ENCODE measurements around the gene FBXL14. TPM values are rescaled to one million over a fixed set of nuclear protein-coding genes. Genes with fewer than 3 reads are reported as not detected.
A peak's percentile ranks its signal among the peaks of the same experiment; 100 is the strongest.
"Not testable (repeated sequence)": the region's sequence is repeated elsewhere in the genome, so short reads cannot be mapped to it uniquely, and the experiment has no call there.

Gene FBXL14
- total RNA-seq, 1 experiment from 2014 or later = 15.3 TPM

DNA sequence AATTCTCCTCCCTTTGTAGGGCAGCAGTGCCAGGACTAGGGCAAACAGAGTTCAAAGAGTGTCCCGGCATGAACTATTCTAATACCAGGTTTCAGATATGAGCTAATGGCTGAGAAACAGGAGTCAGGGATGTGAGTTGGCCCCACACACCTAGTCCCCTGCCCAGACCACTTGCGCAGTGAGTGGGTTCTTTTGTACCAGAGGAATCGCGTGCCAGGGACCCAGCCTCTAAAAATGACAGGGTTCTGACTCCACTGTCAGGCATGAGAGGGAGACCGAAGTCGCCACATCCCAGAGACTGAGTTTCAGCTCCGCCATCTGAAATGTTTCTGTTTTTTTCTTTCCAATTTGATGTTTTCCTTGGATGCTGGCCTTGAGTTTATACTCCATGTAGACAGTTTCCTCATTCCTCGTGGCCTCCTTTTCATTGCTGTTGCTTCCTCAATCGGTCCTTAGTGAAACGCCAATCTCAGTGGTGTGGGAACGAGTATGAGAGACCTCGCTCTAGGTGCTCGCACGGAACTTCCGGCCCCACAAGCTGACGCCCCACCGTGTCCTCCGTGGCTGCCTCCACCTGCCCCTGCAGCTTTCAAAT is 31.5 kb downstream of the FBXL14 start:
- DNase-seq (ENCODE audit: low read depth, low spot score) = no peak
- in situ Hi-C loops (cut with HindIII; ENCODE audit: low pct_unique_long_range_greater_than_20kb, low sequenced_read_pairs) = loop anchor here (25.0 kb wide), 1 partner anchor 451 kb away; no protein-coding TSS in a partner anchor

DNA sequence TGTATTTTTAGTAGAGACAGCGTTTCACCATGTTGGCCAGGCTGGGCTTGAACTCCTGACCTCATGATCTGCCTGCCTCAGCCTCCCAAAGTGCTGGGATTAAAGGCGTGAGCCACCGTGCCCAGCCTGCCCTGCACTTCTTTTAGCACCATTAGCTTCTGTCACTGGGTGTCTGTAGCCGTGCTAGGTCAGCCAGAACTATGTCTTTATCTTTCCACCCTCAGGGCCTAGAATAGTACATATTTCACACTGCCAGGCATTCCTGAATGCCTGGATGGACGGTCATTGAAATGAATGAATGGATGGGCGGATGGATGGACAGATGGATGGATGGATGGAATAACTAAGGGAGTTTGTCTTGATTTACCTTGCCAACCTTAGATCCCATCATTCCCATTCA is 33.7 kb downstream of the FBXL14 start:
- in situ Hi-C loops (cut with HindIII; ENCODE audit: low pct_unique_long_range_greater_than_20kb, low sequenced_read_pairs) = loop anchor here (25.0 kb wide), 1 partner anchor 448 kb away; no protein-coding TSS in a partner anchor
- no peak for DNase-seq (ENCODE audit: low read depth, low spot score)

DNA sequence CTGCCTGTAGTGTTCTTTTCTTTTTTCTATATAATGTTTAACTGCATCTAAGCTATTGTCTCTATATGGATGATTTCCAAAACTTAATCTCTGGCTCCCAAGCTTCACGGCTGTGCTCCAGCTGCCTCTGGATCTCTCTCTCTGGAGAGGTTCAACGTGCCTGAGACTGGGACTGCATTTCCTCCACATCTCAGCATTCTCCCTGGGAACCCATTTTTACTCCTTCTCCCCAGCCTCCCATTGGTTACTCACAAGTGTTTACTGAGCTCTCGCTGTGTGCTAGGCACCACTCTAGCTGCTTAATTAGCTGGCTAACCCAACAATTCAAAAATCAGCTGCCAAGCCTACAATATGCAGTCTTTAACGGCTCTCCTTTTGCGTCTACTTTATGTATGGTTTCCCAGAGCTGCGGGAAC is 34.7 kb downstream of the FBXL14 start:
- in situ Hi-C loops (cut with HindIII; ENCODE audit: low pct_unique_long_range_greater_than_20kb, low sequenced_read_pairs) = loop anchor here (25.0 kb wide), 1 partner anchor 447 kb away; no protein-coding TSS in a partner anchor
- no peak for DNase-seq (ENCODE audit: low read depth, low spot score)

DNA sequence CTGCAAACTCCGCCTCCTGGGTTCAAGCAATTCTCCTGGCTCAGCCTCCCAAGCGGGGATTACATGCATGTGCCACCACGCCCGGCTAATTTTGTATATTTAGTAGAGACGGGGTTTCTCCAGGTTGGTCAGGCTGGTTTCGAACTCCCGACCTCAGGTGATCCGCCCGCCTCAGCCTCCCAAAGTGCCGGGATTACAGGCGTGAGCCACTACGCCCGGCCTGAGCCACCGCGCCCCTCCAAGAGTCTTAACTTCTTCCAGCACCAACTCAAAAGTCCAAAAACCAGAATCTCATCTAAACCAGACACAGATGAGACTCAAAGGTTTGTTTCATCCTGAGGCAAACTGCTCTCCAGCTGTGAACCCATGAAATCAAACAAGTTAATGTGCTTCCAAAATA is 36.3 kb downstream of the FBXL14 start:
- DNase-seq (ENCODE audit: low read depth, low spot score) = not testable (repeated sequence)
- in situ Hi-C loops (cut with HindIII; ENCODE audit: low pct_unique_long_range_greater_than_20kb, low sequenced_read_pairs) = loop anchor here (25.0 kb wide), 1 partner anchor 446 kb away; no protein-coding TSS in a partner anchor

GRCh38 chr12:1553987-1554982 is 40.1 kb downstream of the FBXL14 start:
- in situ Hi-C loops (cut with HindIII; ENCODE audit: low pct_unique_long_range_greater_than_20kb, low sequenced_read_pairs) = loop anchor here (25.0 kb wide), 1 partner anchor 442 kb away; no protein-coding TSS in a partner anchor
- DNase-seq (ENCODE audit: low read depth, low spot score) = no peak

DNA sequence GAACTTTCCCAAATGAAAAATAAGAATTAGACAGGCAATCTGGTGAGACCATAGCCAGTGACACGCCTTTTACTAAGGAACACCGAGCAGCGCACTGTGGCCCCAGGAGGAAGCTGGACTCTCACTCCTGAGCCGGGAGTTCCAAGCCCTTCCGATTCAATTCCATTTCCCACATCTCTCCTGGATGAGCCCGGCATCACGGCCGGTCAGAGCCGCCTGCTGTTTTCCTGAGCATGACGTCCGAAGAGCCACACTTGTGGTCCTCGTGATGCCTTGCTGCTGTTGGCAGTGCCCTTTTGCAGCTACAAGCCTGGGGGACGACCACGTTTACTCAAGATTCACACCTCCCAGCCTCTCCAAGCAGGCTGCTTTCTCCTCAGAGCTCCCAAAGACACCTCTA is 40.8 kb downstream of the FBXL14 start:
- in situ Hi-C loops (cut with HindIII; ENCODE audit: low pct_unique_long_range_greater_than_20kb, low sequenced_read_pairs) = loop anchor here (25.0 kb wide), 1 partner anchor 441 kb away; no protein-coding TSS in a partner anchor
- peak; percentile 41 for DNase-seq (ENCODE audit: low read depth, low spot score)

- no peak for DNase-seq (ENCODE audit: low read depth, low spot score)
- in situ Hi-C loops (cut with HindIII; ENCODE audit: low pct_unique_long_range_greater_than_20kb, low sequenced_read_pairs) = loop anchor here (25.0 kb wide), 1 partner anchor 441 kb away; no protein-coding TSS in a partner anchor
Observed at GRCh38 chr12:1552911-1553491, 41.4 kb downstream of the FBXL14 start.

GRCh38 chr12:1552171-1552570 is 42.2 kb downstream of the FBXL14 start:
- no peak for DNase-seq (ENCODE audit: low read depth, low spot score)

GRCh38 chr12:1551496-1551895 is 42.9 kb downstream of the FBXL14 start:
- no peak for DNase-seq (ENCODE audit: low read depth, low spot score)
- in situ Hi-C loops (cut with HindIII; ENCODE audit: low pct_unique_long_range_greater_than_20kb, low sequenced_read_pairs) = loop anchor here (25.0 kb wide), 1 partner anchor 439 kb away; no protein-coding TSS in a partner anchor

More at GRCh38 chr12:1552171-1552570, 42.2 kb downstream of the FBXL14 start:
- in situ Hi-C loops (cut with HindIII; ENCODE audit: low pct_unique_long_range_greater_than_20kb, low sequenced_read_pairs) = loop anchor here (25.0 kb wide), 1 partner anchor 440 kb away; no protein-coding TSS in a partner anchor

- in situ Hi-C loops (cut with HindIII; ENCODE audit: low pct_unique_long_range_greater_than_20kb, low sequenced_read_pairs) = no loop called here
- no peak for DNase-seq (ENCODE audit: low read depth, low spot score)
Observed at GRCh38 chr12:1546931-1547640, 47.3 kb downstream of the FBXL14 start.

GRCh38 chr12:1544996-1545700 is 49.2 kb downstream of the FBXL14 start:
- DNase-seq (ENCODE audit: low read depth, low spot score) = peak; percentile 49
- in situ Hi-C loops (cut with HindIII; ENCODE audit: low pct_unique_long_range_greater_than_20kb, low sequenced_read_pairs) = no loop called here

DNA sequence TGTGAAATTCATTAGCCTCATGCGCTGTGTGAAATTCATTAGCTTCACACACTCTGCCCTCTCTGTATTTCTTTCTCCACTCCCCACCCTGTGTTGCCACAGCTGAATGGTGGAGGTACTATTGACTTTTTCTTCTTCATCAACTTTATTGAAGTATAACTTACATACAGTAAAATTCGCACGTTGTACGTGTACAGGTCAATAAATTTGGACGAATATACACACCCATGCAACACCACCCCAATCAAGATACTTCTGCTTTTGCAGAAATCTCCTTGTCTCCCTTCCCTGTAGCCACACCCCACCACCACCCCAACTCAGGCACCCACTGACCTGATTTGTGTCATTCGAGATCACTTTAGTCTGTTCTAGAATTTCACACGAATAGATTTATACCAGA is 51.8 kb downstream of the FBXL14 start:
- no peak for DNase-seq (ENCODE audit: low read depth, low spot score)
- in situ Hi-C loops (cut with HindIII; ENCODE audit: low pct_unique_long_range_greater_than_20kb, low sequenced_read_pairs) = no loop called here

DNA sequence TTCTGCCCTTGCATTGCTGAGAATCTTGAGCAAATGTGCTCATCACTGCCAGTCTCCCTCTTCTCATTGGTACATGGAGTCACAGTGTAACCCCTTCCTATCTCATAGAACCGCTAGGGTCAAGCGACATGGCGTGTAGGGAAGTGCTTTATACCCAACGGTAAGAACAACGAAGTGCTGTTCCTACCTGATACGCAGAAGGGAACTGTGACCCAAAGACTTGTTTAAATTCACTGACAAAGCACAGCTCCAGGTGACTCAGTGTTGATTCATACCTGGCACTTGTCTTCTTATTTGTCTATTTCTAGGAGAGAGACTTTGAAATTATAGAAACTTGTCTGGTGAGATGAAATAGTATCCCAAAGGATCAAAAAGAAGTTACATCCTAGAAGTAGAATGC is 53.7 kb downstream of the FBXL14 start:
- in situ Hi-C loops (cut with HindIII; ENCODE audit: low pct_unique_long_range_greater_than_20kb, low sequenced_read_pairs) = no loop called here
- DNase-seq (ENCODE audit: low read depth, low spot score) = no peak

DNA sequence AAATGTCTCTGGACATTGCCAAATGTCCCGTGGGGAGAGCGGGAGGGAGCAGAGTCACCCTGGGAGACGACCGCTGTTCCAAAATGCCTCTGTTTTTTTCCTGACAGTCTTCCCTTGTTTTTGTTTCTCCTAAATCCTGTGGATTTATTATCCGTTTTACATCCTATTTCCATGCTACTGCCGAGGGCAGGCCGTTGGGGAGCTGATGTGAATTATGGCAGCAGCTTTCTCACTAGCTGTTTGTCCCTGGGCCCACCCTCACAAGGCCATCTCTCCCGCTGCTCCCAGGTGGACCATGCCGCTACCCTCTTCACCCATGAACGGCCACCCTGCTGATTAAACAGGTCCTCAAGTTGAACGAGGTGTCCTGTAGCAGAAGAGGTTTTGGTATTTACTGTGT is 55.2 kb downstream of the FBXL14 start:
- in situ Hi-C loops (cut with HindIII; ENCODE audit: low pct_unique_long_range_greater_than_20kb, low sequenced_read_pairs) = no loop called here
- no peak for DNase-seq (ENCODE audit: low read depth, low spot score)

- DNase-seq (ENCODE audit: low read depth, low spot score) = no peak
- in situ Hi-C loops (cut with HindIII; ENCODE audit: low pct_unique_long_range_greater_than_20kb, low sequenced_read_pairs) = no loop called here
Observed at GRCh38 chr12:1536817-1537216, 57.6 kb downstream of the FBXL14 start.

GRCh38 chr12:1534748-1535147 is 59.6 kb downstream of the FBXL14 start:
- DNase-seq (ENCODE audit: low read depth, low spot score) = no peak
- in situ Hi-C loops (cut with HindIII; ENCODE audit: low pct_unique_long_range_greater_than_20kb, low sequenced_read_pairs) = no loop called here

All from SK-MEL-5 (cell line).